ENCODE data around the gene SYCE3.
"Not testable (repeated sequence)": the region's sequence is repeated elsewhere in the genome, so short reads cannot be mapped to it uniquely, and the experiment has no call there.

The SYCE3 gene

DNA sequence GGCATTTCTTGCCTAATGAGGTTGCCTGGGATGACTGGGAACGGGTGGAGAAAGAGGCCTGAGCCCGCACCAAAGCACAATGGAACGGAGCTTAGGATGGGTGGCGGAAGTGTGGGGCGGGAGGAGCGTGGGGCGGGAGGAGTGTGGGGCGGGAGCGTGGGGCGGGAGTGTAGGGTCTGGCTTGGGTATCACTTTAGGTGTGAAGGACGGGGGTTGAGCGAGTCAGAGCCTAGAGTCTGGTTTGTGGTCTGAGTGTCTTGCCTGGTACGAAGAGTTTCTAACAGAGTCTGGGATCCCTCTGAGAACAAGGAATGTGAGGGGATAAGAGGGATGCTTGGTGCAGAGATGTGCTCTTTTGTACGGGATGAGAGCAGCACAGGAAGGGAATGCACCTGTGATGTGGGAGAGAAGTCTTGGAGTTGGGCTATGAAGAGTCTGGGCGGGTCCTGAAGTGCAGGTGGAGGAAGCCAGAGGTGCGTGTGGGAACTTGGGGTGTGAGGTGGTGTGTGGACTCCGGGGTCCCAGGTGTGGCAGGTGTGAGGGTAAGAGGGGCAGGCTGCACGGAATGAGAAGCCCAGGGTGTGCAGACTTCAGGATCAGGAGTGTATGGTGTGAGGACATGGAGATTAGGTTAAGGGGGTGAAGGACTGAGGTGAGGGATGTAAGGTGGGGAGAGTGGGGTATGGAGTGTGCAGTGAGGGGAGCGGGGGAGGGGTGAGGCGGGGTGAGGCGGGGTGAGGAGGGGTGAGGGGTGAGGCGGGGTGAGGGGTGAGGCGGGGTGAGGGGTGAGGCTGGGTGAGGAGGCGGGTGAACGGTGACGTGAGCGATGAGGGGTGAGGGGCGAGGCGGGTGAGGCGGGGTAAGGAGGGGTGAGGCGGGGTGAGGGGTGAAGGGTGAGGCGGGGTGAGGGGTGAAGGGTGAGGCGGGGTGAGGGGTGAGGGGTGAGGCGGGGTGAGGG is 1.0 kb downstream of the SYCE3 start:
- intact Hi-C loops (cut with DNase I) = no loop called here
- no peak for DNase-seq

DNA sequence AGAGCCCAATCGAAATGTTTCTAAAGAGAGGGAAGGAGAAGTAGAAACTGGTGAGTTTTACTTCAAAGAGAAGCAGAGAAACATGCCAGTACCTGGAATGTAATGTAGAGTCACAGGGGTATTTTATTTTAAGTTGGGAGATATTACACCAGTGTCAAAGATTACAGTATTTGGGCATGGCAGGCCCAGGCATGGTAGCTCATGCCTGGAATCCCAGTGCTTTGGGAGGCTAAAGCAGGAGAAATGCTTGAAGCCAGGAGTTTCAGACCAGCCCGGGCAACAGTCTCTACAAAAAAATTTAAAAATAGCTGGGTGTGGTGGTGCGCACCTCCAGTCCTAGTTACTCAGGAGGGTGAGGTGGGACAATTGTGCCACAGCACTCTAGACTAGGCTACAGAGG is 2.7 kb downstream of the SYCE3 start:
- no peak for DNase-seq
- intact Hi-C loops (cut with DNase I) = no loop called here

DNA sequence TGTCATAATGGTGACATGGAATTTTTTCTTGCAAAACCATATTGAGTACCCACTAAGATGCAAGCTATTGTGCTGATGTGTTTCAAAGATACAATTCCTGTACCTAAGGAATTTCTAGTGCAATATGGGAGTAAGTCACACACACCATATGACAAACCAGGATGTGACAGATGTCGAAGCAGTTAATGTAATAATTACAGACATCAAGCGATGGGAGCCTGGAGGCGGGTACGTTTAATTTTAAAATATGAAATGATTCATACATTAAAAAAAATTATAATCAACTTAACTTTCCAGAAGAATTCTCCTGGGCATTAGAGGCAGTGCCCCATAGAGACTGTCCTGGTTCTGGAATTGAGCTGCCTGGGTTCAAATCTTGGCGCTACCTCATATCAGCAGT is 6.0 kb downstream of the SYCE3 start:
- intact Hi-C loops (cut with DNase I) = no loop called here
- peak in 3 of 42 donors; percentile 30 to 54 (median 48) for DNase-seq

DNA sequence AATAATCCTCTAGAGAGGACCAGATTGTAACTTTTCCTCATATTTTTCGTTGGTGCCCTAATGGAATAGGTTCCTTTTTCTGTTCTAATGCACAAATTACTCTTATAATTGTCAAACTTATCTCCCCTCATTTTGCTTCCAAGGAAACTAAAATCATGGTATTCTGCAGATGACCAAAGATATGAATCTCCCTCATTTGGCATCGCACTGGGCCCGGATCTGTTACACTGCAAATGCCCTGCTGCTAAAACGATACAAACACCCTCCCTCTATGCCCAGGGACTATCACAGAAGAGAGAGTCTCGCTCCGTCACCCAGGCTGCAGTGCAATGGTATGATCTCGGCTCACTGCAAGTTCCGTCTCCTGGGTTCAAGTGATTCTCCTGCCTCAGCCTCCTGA is 9.4 kb downstream of the SYCE3 start:
- DNase-seq = no peak
- intact Hi-C loops (cut with DNase I) = no loop called here

DNA sequence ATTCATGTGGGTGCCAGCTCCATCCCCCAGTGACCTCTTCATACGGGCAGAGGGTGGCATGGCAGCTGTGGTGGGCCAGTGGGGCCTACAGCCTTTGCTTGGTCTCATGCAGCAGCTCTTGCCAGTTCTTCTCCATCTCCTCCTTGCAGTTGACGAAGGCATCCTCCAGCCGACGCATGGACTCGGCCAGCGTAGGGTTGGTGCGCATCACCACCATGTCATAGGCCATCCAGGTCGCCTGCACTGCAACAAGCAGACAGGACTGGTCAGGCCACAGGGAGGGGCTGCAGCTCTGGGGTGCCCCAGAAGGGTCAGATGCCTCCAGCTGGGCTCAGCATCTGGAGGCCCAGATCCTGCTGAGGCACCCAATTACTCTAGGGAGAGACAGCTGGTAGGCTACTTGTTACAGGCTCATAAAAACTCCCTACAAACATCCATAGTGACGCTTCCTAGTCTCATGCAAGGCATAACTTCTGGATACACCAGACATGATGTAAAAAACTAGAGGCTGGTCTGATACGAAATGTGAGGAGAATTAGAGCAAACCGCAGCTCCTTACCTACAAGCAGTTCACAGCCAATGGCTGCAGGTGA is 11.5 kb downstream of the SYCE3 start:
- DNase-seq = no peak
- intact Hi-C loops (cut with DNase I) = no loop called here

DNA sequence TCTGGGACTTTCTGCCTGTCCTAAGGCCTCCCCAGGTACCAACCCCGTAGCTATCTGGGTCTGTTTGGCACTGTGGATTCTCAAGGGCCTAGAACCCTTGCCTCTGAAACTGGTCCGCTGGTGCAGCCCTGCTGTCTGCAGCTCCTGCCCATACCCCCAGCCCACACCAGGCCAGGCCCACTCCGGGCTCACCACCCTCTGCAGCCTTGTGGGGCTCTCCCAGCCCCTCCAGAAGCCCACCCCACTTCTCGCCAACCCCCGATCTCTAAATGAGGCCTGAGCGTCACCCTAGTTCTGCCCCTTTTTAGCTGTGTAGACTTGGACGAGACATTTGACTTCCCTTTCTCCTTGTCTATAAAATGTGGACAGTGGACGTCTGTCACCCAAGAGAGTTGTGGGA is 12.3 kb downstream of the SYCE3 start:
- intact Hi-C loops (cut with DNase I) = no loop called here
- DNase-seq = no peak

DNA sequence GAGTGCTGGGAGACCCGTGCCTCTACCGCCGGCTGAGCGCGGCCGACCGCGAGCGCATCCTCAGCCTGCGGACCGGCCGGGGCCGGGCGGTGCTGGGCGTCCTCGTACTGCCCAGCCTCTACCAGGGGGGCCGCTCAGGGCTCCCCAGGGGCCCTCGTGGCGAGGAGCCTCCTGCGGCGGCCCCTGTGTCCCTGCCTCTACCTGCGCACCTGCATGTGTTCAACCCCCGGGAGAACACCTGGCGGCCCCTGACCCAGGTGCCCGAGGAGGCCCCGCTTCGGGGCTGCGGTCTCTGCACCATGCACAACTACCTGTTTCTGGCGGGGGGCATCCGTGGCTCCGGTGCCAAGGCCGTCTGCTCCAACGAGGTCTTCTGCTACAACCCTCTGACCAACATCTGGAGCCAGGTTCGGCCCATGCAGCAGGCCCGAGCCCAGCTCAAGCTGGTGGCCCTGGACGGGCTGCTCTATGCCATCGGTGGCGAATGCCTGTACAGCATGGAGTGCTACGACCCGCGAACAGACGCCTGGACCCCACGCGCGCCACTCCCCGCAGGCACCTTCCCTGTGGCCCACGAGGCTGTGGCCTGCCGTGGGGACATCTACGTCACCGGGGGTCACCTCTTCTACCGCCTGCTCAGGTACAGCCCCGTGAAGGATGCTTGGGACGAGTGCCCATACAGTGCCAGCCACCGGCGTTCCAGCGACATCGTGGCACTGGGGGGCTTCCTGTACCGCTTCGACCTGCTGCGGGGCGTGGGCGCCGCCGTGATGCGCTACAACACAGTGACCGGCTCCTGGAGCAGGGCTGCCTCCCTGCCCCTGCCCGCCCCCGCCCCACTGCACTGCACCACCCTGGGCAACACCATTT is 13.6 kb downstream of the SYCE3 start:
- intact Hi-C loops (cut with DNase I) = no loop called here
- no peak for DNase-seq

DNA sequence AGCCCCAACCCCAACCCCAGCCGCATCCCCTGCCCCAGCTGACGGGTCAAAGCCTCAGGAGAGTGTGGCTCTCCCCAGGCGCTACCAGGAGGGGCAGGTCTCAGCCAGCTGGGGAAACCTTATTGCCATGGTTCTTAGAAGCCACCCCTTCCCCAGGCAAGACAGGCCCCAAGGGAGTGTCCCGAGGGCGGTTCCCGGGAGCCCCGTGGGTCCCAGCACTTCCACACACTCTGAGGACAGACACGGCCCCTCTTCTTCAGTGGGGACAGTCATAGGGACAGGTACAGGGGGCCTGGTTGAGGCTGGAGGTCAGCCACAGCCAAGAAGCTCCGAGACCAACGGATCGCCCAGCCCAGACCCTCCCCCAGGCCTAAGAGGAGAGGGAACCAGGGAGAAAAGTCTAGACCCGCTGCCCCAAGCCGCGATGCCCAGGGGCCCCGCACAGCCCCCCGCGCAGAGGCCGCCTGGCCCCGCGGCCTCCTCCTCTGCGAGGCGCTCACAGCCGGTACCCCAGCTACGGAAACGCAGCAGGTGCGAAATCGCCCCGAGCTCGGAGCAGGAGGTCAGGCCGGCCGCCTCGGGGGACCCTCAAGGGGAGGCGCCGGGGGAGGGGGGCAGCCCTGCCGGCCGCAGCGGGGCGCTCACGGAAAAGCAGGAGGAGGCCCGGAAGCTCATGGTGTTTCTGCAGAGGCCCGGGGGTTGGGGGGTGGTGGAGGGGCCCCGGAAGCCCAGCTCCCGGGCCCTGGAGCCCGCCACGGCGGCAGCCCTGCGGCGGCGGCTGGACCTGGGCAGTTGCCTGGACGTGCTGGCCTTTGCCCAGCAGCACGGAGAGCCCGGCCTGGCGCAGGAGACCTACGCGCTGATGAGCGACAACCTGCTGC is 14.4 kb downstream of the SYCE3 start:
- no peak for DNase-seq
- intact Hi-C loops (cut with DNase I) = no loop called here

DNA sequence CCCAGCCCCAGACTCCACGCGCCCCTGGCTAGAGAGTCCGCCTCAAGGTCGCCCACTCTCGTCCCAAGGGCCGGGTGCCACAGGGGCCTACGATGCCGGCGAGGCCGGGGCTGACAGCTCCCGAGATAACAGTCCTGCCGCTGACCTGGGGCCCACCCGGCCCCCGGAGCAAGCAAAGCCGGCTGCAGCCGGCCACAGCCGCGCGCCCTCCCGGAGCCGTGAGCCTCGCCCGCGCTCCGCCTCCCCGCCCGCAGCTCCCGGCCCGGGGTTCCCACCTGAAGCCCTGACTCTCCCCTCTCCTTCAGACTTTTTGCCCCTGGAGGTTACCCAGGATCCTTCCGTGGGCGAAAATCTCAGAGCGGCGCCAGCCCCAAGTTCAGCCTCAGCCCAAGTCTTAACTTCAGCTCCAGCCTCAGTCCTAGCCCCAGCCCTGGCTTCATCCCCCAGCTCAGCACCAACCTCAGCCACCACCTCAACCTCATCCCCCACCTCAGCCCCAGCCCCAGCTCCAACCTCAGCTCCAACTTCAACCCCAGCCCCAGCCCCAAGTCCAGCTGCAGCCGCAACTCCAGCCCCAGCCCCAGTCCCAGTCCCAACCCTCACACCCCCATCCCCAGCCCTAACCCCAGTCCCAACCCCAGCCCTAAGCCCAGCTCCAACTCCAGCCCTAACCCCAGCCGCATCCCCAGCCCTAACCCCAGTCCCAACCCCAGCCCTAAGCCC is 15.3 kb downstream of the SYCE3 start:
- intact Hi-C loops (cut with DNase I) = no loop called here
- no peak for DNase-seq

DNA sequence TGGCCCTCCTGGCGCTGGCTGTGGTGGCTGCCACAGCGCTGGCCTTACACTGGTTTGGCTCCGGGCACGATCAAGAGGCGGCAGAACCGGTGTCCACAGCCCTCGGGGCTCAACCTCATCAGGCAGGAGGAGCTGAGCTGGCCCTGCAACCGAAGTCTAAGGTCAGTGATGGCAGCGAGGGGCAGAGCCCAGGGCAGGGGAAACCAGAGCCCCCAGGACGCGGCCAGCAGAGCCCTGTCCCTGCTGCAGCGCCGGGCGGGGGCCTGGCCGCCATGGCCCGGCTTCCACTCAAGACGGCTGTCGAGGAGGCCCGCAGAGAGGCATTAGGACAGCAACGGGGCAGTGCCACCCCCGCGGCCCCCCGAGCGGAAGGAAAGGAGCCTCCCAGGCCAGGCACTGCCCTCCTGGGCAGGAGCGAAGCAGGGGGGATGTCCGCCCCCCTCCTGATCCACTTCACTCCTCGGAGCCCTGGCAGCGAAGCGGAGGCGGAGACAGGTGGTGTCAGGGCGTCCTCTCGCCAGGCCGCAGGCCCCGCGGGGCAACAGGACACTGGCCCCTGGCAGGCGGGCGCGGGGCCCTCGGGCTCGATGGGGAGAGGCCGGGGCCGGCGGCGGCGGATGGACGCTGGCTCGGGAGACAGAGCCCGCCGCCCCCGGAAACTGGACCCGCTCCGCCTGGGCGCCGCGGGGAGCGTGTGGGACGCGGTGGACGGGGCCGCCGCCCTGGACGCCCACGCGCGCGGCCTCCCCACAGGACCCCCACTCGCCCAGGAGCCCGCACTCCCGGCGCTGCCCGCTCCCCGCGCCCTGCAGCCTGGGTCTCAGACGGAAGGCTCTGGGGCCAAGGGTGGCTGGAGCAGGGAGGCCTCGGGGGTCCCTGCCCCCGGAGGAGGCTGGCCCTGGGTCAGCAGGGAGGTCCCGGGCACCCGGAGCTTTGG is 16.1 kb downstream of the SYCE3 start:
- intact Hi-C loops (cut with DNase I) = no loop called here
- DNase-seq = no peak

DNA sequence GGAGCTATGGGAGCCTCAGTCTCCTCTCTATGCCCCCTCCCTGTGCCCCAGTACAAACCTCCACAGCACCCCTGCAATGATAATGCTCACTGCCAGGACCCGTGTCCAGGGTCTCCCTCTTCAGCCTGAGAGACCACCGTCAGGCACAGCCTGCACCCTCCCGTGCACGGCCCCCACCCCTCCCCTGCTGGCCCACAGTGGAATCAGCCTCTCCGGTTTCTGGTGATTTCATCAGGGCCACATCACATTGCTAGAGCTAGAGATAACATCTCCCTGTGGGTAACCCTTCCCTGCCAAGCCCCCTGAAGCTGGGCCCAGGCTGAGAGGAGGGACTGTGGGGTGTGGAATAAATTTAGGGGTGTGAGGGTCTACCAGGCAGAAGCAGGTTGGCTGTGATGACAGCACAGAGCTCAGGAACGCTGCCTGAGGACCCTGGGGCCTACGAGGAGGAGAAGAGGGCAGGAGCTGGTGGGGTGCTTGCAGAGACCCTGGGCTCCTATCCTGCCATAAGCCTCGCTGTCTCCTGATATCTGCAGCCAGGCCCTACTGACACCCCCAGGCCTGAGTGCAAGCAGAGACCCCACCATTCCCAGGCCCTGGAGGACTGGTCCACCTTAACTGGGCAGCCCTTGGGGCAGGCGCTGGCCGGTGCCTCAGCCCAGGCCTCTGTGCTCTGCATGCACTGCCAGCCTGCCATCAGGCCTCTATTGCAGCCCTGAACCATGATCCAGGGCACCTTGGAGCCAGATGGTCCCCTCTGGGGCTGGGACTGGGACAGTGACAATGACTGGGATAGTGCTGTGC is 17.0 kb downstream of the SYCE3 start, which contains the start of gene KLHDC7B:
Gene KLHDC7B, plus strand, starts transcription at position 378 of the 804 bp plus-strand sequence. Its CDS starts 345 bp downstream, at position 723.
- DNase-seq = no peak
- intact Hi-C loops (cut with DNase I) = no loop called here

DNA sequence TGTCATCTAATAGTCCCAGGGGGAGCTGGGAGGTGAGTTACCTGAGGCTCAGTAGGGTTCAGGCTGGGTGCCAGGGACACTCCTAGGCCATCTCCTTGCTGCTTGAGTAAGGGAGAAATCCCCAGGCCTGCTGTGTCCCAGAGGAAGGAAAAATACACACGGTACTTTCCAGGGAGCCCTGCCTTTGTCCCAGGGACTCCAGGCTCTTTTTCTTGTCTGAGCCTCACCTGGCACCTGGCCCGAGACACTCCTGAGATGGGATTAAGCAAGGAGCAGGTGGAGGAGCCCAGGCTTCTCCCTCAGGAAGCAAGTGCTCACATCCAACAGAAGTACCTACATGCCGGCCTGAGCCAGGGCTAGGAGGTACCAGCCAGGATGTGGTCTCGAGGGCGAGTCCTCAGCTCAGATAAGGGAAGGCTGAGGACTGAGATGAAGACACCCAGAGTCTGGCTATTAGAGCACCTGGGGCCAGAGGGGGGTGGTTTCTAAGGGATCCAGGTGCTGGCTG is 17.9 kb downstream of the SYCE3 start:
- intact Hi-C loops (cut with DNase I) = no loop called here

DNA sequence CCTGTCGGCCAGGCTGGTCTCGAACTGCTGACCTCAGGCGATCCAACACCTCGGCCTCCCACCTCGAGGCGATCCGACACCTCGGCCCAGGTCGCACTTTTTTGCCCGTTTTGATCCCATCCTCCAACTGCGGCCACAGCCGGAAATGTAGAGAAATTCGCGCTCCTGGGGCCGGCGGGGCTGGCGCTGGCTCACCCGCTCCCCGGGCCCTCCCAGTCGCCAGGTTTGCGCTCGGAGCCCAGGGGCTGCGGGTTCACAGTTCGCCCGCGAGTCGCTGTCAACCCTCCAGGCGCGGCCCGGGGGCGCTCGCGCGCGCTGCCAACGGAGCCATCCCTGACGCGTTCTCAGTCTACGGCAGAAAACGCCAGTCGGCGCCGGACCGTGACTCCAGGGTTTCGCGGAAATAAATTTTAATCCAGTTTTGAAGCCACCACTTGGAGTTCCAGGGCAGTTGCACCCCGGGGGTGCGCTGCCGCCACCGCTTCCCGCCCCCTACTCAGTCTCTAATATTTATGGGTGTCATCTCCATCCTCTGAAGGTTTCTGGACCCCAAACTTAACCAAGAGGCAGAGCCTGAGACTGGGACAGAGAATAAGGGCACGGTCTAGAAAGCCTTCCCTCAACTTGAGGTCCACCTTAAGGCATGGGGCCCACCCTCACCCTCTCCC is 18.5 kb downstream of the SYCE3 start:
- intact Hi-C loops (cut with DNase I) = no loop called here
- DNase-seq = peak; percentile 38 to 89 (median 77)

More for the DNA sequence above, 17.9 kb downstream of the SYCE3 start:
- DNase-seq = no peak

DNA sequence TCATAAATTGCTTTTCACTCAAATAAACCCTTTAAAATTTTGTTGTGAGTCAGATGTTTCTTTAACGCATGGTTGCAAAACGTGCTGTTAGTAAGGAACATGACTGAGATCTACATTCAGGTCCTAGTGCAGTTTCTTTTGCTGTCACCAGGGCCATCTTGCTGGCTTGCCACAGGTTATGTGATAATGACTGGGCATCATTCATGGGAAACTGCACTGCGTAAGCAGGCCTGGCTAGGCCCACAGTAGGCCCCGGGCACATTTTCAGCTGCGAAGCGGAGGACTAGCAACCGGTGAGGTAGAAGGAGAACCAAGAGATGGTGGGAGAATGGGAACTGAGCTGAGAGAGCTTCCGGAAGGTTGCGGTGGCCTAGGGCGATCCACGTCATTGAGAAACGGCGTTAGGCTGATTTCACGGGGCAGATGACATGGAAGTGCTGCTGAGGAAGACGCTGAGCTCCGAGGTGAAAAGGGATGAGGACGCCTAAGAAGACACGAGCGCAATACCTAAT is 20.2 kb downstream of the SYCE3 start:
- DNase-seq = peak in 4 of 42 donors; percentile 1 to 57 (median 24)
- intact Hi-C loops (cut with DNase I) = no loop called here

DNA sequence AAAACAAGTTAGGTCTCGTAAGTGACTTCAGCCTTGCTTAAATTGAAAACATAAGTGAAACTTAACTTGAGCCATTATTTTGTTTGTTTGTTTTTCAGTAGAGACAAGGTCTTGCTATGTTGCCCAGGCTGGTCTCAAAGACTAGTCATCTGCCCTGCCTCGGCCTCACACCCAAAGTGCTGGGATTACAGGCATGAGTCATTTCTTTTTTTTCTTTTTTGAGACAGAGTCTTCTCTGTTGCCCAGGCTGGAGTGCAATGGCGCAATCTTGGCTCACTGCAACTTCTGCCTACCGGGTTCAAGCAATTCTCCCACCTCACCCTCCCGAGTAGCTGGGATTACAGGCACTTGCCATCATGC is 21.1 kb downstream of the SYCE3 start:
- intact Hi-C loops (cut with DNase I) = not testable (repeated sequence)
- peak in 2 of 42 donors; percentile 48 to 54 for DNase-seq
